GM12872 (cell line): ENCODE results near the gene ACY1.

Experiments
- TF ChIP-seq, protein P1 (sequence below): IDR thresholded peaks from 3 replicates; pipeline ENCODE4 v1.5.1; 2011; ENCODE audit warnings: low read depth, mild to moderate bottlenecking, low read length, moderate library complexity; ENCODE audit not compliant: insufficient read depth

ACY1 gene

DNA sequence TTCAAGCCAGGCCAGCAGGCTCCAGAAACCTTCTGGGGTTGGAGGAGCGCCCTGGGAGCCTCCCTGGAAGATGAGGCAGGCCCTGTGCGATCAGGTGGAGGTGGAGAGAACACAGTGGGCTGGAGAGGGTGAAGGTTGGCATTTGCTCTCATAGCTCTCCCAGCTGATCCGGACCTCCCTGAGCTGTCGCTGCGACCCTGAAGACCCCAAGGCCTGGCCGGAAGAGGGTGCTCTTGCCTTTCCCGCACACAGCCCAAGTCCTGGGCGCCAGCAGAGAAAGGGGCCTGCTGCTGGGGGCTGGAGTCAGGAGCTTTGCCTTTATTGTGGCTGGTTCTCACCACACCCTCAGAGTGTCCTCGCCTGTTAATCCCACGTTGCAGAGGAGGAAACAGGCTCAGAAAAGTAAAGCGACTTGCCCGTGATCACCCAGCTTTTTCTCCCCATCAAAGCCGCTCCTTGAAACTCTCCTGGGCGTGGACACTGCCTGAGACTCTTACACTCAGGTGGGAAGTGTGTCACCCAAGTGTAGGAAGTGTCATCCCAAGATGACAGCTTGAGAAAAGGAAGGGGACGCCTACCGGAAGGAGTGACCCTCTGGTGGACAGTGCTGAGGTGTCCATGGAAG lies 20.9 kb downstream of the ACY1 start:
- TF ChIP-seq, protein P1, sequence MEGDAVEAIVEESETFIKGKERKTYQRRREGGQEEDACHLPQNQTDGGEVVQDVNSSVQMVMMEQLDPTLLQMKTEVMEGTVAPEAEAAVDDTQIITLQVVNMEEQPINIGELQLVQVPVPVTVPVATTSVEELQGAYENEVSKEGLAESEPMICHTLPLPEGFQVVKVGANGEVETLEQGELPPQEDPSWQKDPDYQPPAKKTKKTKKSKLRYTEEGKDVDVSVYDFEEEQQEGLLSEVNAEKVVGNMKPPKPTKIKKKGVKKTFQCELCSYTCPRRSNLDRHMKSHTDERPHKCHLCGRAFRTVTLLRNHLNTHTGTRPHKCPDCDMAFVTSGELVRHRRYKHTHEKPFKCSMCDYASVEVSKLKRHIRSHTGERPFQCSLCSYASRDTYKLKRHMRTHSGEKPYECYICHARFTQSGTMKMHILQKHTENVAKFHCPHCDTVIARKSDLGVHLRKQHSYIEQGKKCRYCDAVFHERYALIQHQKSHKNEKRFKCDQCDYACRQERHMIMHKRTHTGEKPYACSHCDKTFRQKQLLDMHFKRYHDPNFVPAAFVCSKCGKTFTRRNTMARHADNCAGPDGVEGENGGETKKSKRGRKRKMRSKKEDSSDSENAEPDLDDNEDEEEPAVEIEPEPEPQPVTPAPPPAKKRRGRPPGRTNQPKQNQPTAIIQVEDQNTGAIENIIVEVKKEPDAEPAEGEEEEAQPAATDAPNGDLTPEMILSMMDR = peak; percentile 61

DNA sequence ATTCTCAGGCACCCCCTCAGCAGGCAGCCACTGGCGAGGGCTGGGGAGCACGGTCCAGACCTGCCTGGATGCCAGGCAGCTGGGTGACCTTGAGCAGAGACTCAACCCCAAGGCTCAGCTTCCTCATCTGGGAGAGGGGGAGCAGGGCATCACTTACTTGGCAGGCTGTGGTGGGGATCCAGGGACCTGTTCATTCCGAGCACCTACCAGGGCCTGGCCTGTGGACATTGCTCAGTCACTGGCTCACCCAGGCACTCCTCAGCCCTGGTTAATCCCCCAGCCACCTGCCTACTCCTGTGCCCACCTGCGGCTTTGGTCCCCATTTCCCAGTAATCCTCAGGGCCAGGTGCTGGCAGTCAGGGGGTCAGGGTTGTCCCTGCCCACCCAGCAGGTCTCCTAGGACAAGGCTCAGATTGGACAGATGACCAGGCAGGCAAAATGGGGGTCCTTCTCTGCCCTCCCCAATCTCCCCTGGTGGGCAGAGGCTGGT lies 21.6 kb downstream of the ACY1 start:
- TF ChIP-seq, protein P1 = no peak

DNA sequence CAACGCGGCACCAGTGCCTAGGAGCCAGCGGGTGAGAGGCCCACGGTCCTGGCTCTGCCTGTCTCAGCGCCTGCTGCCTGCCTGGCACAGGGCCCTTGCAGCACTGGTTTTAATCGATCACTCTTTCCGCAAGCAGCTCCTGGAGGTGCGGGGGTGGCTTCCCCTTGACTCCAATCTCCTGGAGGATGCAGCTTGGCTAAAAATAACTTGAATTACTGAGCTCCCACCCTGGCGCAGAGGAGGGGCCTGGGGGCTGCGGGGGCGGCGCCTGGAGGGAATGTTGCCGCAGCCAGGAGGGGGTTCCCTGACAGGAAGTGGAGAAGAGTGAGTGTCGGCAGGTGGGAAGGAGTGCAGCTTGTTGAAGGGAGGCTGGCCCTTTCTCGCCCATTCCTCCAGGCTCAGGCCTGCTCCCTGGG lies 22.2 kb downstream of the ACY1 start:
- TF ChIP-seq, protein P1 = no peak

DNA sequence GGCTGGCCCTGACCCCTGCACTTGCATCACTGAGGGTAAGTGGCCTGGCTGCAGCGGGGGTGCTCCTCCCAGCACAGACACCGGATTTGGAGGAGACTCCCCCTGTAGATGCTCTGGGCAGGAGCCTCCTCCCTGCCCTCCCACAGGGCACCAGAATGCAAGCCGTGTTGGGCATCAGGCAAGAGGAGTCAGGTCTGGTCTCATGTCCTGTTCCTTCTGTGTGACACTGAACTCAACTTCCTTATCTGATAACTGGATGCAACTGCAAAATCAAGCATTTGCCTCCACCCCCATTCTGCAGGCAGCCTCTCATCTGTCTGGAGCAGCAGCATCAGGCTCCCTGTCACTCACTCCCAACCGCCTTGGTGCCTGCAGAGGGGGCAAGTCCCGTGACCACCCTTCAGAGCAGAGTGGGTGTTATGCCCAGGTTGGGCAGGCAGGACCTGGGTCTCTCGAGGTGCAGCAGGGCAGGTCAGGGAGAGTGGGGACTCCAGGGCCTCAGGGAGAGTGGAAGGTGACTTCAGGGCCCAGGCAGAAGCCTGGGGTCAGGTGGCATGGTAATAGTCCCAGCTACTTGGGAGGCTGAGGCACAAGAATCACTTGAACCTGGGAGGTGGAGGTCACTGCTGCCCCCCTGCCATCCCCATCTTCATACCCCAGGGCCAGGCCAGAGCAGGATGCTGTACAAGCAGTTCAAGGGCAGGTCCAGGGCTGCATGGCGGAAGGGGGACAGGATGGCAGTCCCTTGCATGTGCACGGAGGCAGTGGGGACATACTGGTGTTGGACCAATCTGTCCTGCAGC lies 22.9 kb downstream of the ACY1 start:
- TF ChIP-seq, protein P1 = no peak

DNA sequence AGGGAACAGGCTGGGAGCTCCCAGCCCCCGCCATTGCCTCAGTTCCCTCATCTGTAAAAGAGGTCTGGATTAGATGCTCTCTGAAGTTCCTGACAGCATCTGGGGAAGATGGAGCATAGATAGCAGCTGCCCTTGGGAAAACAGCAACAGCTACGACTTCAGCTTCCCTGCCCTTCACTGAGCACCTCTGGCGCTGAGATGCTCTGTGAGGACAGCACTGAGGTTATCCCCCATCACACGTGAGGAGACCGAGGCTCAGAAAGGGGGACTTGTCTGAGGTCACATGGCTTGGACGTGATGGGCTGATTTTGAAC lies 23.4 kb downstream of the ACY1 start:
- TF ChIP-seq, protein P1 = no peak

DNA sequence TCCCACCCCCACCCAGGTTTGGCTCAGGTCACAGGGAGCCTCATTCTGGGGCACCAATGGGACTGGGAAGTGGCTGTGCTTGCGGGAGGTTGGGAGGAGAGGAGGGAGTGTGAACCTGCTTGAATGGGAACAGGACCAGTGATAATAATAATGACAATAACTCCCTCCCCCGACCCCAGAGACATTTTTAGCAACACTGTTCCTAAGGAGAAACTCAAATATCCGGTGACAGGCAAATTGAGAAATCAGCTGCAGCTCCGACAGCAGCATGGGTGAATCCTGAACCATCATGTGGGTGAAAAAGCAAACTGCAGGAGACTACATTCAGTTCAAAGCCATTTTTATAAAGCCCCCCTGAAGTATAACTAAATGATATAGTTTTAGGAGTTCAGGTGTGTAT lies 24.0 kb downstream of the ACY1 start:
- TF ChIP-seq, protein P1 = no peak

DNA sequence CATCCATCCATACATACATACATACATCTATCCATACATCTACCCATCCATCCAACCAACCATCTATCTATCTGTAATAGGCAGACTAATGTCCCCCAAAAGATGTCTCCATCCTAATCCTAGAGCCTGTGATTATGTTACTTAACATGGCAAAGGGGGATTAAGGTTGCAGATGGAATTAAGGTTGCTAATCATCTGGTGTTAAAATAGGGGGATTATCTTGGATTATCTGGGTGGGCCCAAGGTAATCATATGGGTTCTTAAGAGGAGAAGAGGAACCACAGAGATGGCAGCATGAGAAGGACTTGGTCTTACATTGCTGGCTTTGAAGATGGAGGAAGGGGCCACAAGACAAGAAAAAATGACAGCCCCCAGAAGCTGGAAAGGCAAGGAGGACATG lies 27.1 kb downstream of the ACY1 start:
- TF ChIP-seq, protein P1 = no peak
